ENCODE measurements around the gene TLL1. TPM values are rescaled to one million over a fixed set of nuclear protein-coding genes. Genes with fewer than 3 reads are reported as not detected.

The TLL1 gene
- total and polyA plus RNA-seq, 10 donors = 0.07 to 1.1 (median 0.21) TPM

- no peak for TF ChIP-seq CTCF (IDR thresholded peaks at IDR 0.05 in 8 of 11, conservative IDR thresholded peaks at IDR 0.05 in 3 of 11)
- no peak for TF ChIP-seq POLR2AphosphoS5 (IDR thresholded peaks at IDR 0.05)
- no peak for TF ChIP-seq POLR2A (IDR thresholded peaks at IDR 0.05)
- no peak for DNase-seq
- Histone ChIP-seq H3K9me3 (no peaks in the 10 kb centered on the region), H3K36me3 (no peaks in the 10 kb centered on the region), H3K4me1 (no peaks in the 10 kb centered on the region), H3K27ac (no peak overlapping the region), H3K27me3 (replicated peaks in 1 of 7) (no peaks in the 10 kb centered on the region), H3K4me3 (no peak overlapping the region)
- intact Hi-C loops (cut with DNase I; ENCODE audit: low total_unique reads) = no loop called here
- 86 to 92% (median 91%) methylated on average over 2 of the region's 2 CpGs for WGBS, 5 donors
Measured at GRCh38 chr4:166034965-166035364, 161.9 kb downstream of the TLL1 start.

- Histone ChIP-seq H3K27me3 (replicated peaks in 1 of 7) (no peaks in the 10 kb centered on the region), H3K4me3 (no peak overlapping the region), H3K27ac (no peak overlapping the region), H3K9me3 (no peaks in the 10 kb centered on the region), H3K36me3 (no peaks in the 10 kb centered on the region), H3K4me1 (no peaks in the 10 kb centered on the region)
- TF ChIP-seq CTCF (IDR thresholded peaks at IDR 0.05 in 8 of 11, conservative IDR thresholded peaks at IDR 0.05 in 3 of 11) (no peak), POLR2AphosphoS5 (IDR thresholded peaks at IDR 0.05) (no peak), POLR2A (IDR thresholded peaks at IDR 0.05) (no peak)
- DNase-seq = no peak
- intact Hi-C loops (cut with DNase I; ENCODE audit: low total_unique reads) = no loop called here
- WGBS, 5 donors = 23 to 51% (median 48%) methylated on average over 1 of the region's 1 CpG
Measured at GRCh38 chr4:166039822-166040221, 166.8 kb downstream of the TLL1 start.

- no peaks in the 10 kb centered on the region for H3K36me3 ChIP-seq
- no peak overlapping the region for H3K4me3 ChIP-seq
- TF ChIP-seq CTCF (IDR thresholded peaks at IDR 0.05 in 8 of 11, conservative IDR thresholded peaks at IDR 0.05 in 3 of 11) (no peak), POLR2A (IDR thresholded peaks at IDR 0.05) (no peak), POLR2AphosphoS5 (IDR thresholded peaks at IDR 0.05) (no peak)
- H3K27me3 ChIP-seq (replicated peaks in 1 of 7) = no peaks in the 10 kb centered on the region
- no peak overlapping the region for H3K27ac ChIP-seq
- 78 to 85% (median 81%) methylated on average over 8 of the region's 8 CpGs for WGBS, 5 donors
- DNase-seq = no peak
- H3K4me1 ChIP-seq = no peaks in the 10 kb centered on the region
- intact Hi-C loops (cut with DNase I; ENCODE audit: low total_unique reads) = no loop called here
- H3K9me3 ChIP-seq = no peaks in the 10 kb centered on the region
Measured at GRCh38 chr4:166042510-166043055, 169.5 kb downstream of the TLL1 start.

GRCh38 chr4:166043801-166044200 lies 170.8 kb downstream of the TLL1 start:
- Histone ChIP-seq H3K9me3 (no peaks in the 10 kb centered on the region), H3K4me3 (no peak overlapping the region), H3K36me3 (no peaks in the 10 kb centered on the region), H3K27me3 (replicated peaks in 1 of 7) (no peaks in the 10 kb centered on the region), H3K4me1 (no peaks in the 10 kb centered on the region), H3K27ac (no peak overlapping the region)
- 83 to 92% (median 87%) methylated on average over 6 of the region's 6 CpGs for WGBS, 5 donors
- no peak for TF ChIP-seq POLR2A (IDR thresholded peaks at IDR 0.05)
- TF ChIP-seq POLR2AphosphoS5 (IDR thresholded peaks at IDR 0.05) = no peak
- TF ChIP-seq CTCF (IDR thresholded peaks at IDR 0.05 in 8 of 11, conservative IDR thresholded peaks at IDR 0.05 in 3 of 11) = no peak
- intact Hi-C loops (cut with DNase I; ENCODE audit: low total_unique reads) = no loop called here
- no peak for DNase-seq

Measured in spleen (tissue), 11 donors.